Testis (tissue), 3 donors: ENCODE measurements around the gene SPSB4. TPM values are rescaled to one million over a fixed set of nuclear protein-coding genes. Genes with fewer than 3 reads are reported as not detected.

Source experiments
- DNase-seq: peaks from one replicate; pipeline ENCODE4 v3.0.0-alpha.2; 2019
- H3K27ac ChIP-seq, 2 donors: fragments of 200-600 bp; sonication (generic); one replicate each; pipeline ENCODE4 v1.5.1; 2019
- H3K27me3 ChIP-seq: fragments of 200-600 bp; sonication (generic); one replicate; pipeline ENCODE4 v1.5.1; 2019
- H3K36me3 ChIP-seq: fragments of 200-600 bp; sonication (generic); one replicate; pipeline ENCODE4 v1.5.1; 2017; ENCODE audit warnings: low read depth; ENCODE audit errors: missing control alignments
- H3K4me1 ChIP-seq: fragments of 200-600 bp; sonication (generic); one replicate; pipeline ENCODE4 v1.5.1; 2019
- H3K4me3 ChIP-seq, 2 donors: fragments of 200-600 bp; sonication (generic); one replicate each; pipeline ENCODE4 v1.5.1; 2017 to 2019
- H3K9me3 ChIP-seq: fragments of 200-600 bp; sonication (generic); one replicate; pipeline ENCODE4 v1.5.1; 2017
- CTCF ChIP-seq, 3 experiments: fragments of 450-650 bp in 2 of 3; fragments of 200-600 bp in 1 of 3; sonication (generic) in 1 of 3; IDR thresholded peaks; one replicate each; pipeline ENCODE4 v1.5.1; 2016 to 2019; ENCODE audit warnings: antibody characterized with exemption in 3 of 3, mild to moderate bottlenecking in 2 of 3, moderate library complexity in 1 of 3
- POLR2A ChIP-seq: fragments of 450-650 bp; IDR thresholded peaks from one replicate; pipeline ENCODE4 v1.6.1; 2017; ENCODE audit warnings: antibody characterized with exemption, mild to moderate bottlenecking, moderate library complexity
- WGBS, 2 donors: methylation state at CpG; one replicate each; pipeline ENCODE4 v1.1.5; 2018; 5-methylcytosine and 5-hydroxymethylcytosine counted together
- intact Hi-C: fragments of 100-400 bp; cut with DNase I; formaldehyde crosslinking; loops from one replicate; pipeline ENCODE4 v1.15.1; 2023; ENCODE audit warnings: low total_unique reads
- polyA plus RNA-seq: library from polyadenylated mRNA; stranded (reverse); fragments of 350-450 nt; fragmentation: Illumina TruSeq; extraction: RNeasy Lipid Tissue Mini Kit (QIAGEN cat#74804); gene quantifications from one replicate; pipeline ENCODE4 v1.2.3, GENCODE V29; 2014; ENCODE audit warnings: low read depth, low replicate concordance; ENCODE audit not compliant: insufficient read depth
- total RNA-seq, 2 donors: library from RNA; depleted of rRNA; stranded (reverse); fragments of >200 nt; gene quantifications; one replicate each; pipeline ENCODE4 v1.2.3, GENCODE V29; 2016

SPSB4 gene
- total and polyA plus RNA-seq, 3 donors from 2014 or later = 7.4 to 34.5 (median 10.8) TPM

GRCh38 chr3:141080431-141080830 is 29.3 kb downstream of the SPSB4 start:
- Histone ChIP-seq H3K4me3 (no peak overlapping the region), H3K9me3 (no peaks in the 10 kb centered on the region), H3K4me1 (peaks cover 9% of the 10 kb centered on the region), H3K27me3 (no peaks in the 10 kb centered on the region), H3K36me3 (no peaks in the 10 kb centered on the region), H3K27ac (no peak overlapping the region)
- no peak for TF ChIP-seq CTCF (IDR thresholded peaks at IDR 0.05)
- no peak for TF ChIP-seq POLR2A
- intact Hi-C loops = no loop called here
- no peak for DNase-seq
- 82 to 90% methylated on average over 2 to 3 of the region's 3 CpGs for WGBS, 2 donors

- intact Hi-C loops = no loop called here
- Histone ChIP-seq H3K4me3 (no peak overlapping the region), H3K27me3 (no peaks in the 10 kb centered on the region), H3K9me3 (no peaks in the 10 kb centered on the region), H3K36me3 (no peaks in the 10 kb centered on the region), H3K27ac (no peak overlapping the region), H3K4me1 (peaks cover 9% of the 10 kb centered on the region)
- WGBS, 2 donors = 74 to 85% methylated on average over 9 to 10 of the region's 10 CpGs
- TF ChIP-seq POLR2A (no peak), CTCF (IDR thresholded peaks at IDR 0.05) (no peak)
- no peak for DNase-seq
Measured at GRCh38 chr3:141081141-141081795, 30.1 kb downstream of the SPSB4 start.

GRCh38 chr3:141082064-141082463 is 30.9 kb downstream of the SPSB4 start:
- intact Hi-C loops = no loop called here
- peaks cover 3% of the 10 kb centered on the region for H3K4me1 ChIP-seq
- H3K36me3 ChIP-seq = no peaks in the 10 kb centered on the region
- H3K4me3 ChIP-seq = no peak overlapping the region
- no peaks in the 10 kb centered on the region for H3K27me3 ChIP-seq
- no peak overlapping the region for H3K27ac ChIP-seq
- DNase-seq = no peak
- TF ChIP-seq CTCF (IDR thresholded peaks at IDR 0.05) (no peak), POLR2A (no peak)
- 89 to 93% methylated on average over 3 to 5 of the region's 5 CpGs for WGBS, 2 donors
- no peaks in the 10 kb centered on the region for H3K9me3 ChIP-seq

GRCh38 chr3:141083226-141083625 is 32.1 kb downstream of the SPSB4 start:
- intact Hi-C loops = no loop called here

More at GRCh38 chr3:141083226-141083625, 32.1 kb downstream of the SPSB4 start:
- 93 to 100% methylated on average over 6 of the region's 6 CpGs for WGBS, 2 donors
- H3K9me3 ChIP-seq = no peaks in the 10 kb centered on the region
- no peak overlapping the region for H3K27ac ChIP-seq
- H3K4me3 ChIP-seq = no peak overlapping the region
- H3K36me3 ChIP-seq = no peaks in the 10 kb centered on the region
- DNase-seq = no peak
- H3K4me1 ChIP-seq = no peaks in the 10 kb centered on the region
- no peaks in the 10 kb centered on the region for H3K27me3 ChIP-seq
- TF ChIP-seq CTCF (IDR thresholded peaks at IDR 0.05) (no peak), POLR2A (no peak)
